DND-41 (cell line): ENCODE measurements around the gene SPSB3.

Experiments used
- CTCF ChIP-seq: IDR thresholded peaks from 2 replicates; pipeline ENCODE4 v1.5.1; 2012; ENCODE audit warnings: borderline replicate concordance, low read length, moderate library complexity, mild to moderate bottlenecking; ENCODE audit not compliant: poor library complexity, severe bottlenecking; ENCODE audit errors: extremely low read depth
- EZH2 ChIP-seq: IDR thresholded peaks from 3 replicates; pipeline ENCODE4 v1.6.1; 2012; ENCODE audit warnings: borderline replicate concordance, low read depth, mild to moderate bottlenecking, moderate library complexity, low read length, inconsistent platforms; ENCODE audit not compliant: severe bottlenecking

- TF ChIP-seq CTCF, result no peak
- no peak for TF ChIP-seq EZH2
Observed at GRCh38 chr16:1777375-1778199, 4.8 kb downstream of the SPSB3 start.
